H1 (cell line): ENCODE measurements around the gene SRF. TPM values are rescaled to one million over a fixed set of nuclear protein-coding genes. Genes with fewer than 3 reads are reported as not detected.

Source experiments
- CHD1 ChIP-seq: IDR thresholded peaks from 2 replicates; pipeline ENCODE4 v1.6.1; 2012; ENCODE audit warnings: low read depth, low read length, improper control_type of control experiment
- JUN ChIP-seq: IDR thresholded peaks from 2 replicates; pipeline ENCODE4 v1.6.1; 2011; ENCODE audit warnings: low read depth, mild to moderate bottlenecking, improper control_type of control experiment, low read length
- NANOG ChIP-seq: IDR thresholded peaks from 2 replicates; pipeline ENCODE4 v1.6.1; 2011; ENCODE audit warnings: low read length, low read depth, mild to moderate bottlenecking, inconsistent platforms; ENCODE audit not compliant: insufficient read depth, poor library complexity, severe bottlenecking
- RFX5 ChIP-seq: IDR thresholded peaks from 2 replicates; pipeline ENCODE4 v1.6.1; 2011; ENCODE audit warnings: low read depth, low read length, improper control_type of control experiment, borderline replicate concordance
- SIRT6 ChIP-seq: IDR thresholded peaks from one replicate; pipeline ENCODE4 v1.7.1; 2012; ENCODE audit warnings: low read length, inconsistent platforms
- SP1 ChIP-seq: IDR thresholded peaks from 2 replicates; pipeline ENCODE4 v1.6.1; 2011; ENCODE audit warnings: low read depth, low read length
- SP4 ChIP-seq: IDR thresholded peaks from 2 replicates; pipeline ENCODE4 v1.6.1; 2012; ENCODE audit warnings: low read length, inconsistent platforms
- SRF ChIP-seq: IDR thresholded peaks from 2 replicates; pipeline ENCODE4 v1.6.1; 2011; ENCODE audit warnings: mild to moderate bottlenecking, low read depth, low read length, moderate library complexity
- SUZ12 ChIP-seq: fragments of 200-600 bp; sonication (generic); IDR thresholded peaks from 2 replicates; pipeline ENCODE4 v1.6.1; 2012; ENCODE audit warnings: mild to moderate bottlenecking, inconsistent platforms, low read length, moderate library complexity, mixed read lengths
- USF2 ChIP-seq: IDR thresholded peaks from 2 replicates; pipeline ENCODE4 v1.6.1; 2011; ENCODE audit warnings: low read length, improper control_type of control experiment
- polyA plus RNA-seq, 7 experiments: library from polyadenylated mRNA; depleted of rRNA in 3 of 7; stranded (reverse) in 5 of 7; unstranded in 2 of 7; fragments of >200 nt in 5 of 7; fragments of 200-250 nt in 2 of 7; gene quantifications; 1 replicate in 5 of 7; 2 replicates in 1 of 7; 4 replicates in 1 of 7; pipeline versions ENCODE4 v1.2.1 to v1.2.3, GENCODE V29; 2011 to 2013; ENCODE audit warnings: missing spikeins in 2 of 7, mixed read lengths in 2 of 7
- total RNA-seq: library from RNA; stranded (reverse); fragmentation: NEBNext Ultra II Directional; extraction: Animal tissue kit (Norgen Biotek cat#: 25700); gene quantifications from 2 replicates; pipeline ENCODE4 v1.2.1, GENCODE V29; 2021
- TF ChIP-seq, protein P1 (sequence below): fragments of 300-600 bp; sonication (generic); IDR thresholded peaks from 2 replicates; pipeline ENCODE4 v1.7.1; 2012; ENCODE audit warnings: low read length, moderate library complexity, mild to moderate bottlenecking, inconsistent platforms; ENCODE audit not compliant: insufficient replicate concordance

The SRF gene
- total and polyA plus RNA-seq, 2 of the 8 experiments (the other 6 are each of a cell fraction or from before 2014, with no cell fraction given): 49.0 to 69.5 TPM

DNA sequence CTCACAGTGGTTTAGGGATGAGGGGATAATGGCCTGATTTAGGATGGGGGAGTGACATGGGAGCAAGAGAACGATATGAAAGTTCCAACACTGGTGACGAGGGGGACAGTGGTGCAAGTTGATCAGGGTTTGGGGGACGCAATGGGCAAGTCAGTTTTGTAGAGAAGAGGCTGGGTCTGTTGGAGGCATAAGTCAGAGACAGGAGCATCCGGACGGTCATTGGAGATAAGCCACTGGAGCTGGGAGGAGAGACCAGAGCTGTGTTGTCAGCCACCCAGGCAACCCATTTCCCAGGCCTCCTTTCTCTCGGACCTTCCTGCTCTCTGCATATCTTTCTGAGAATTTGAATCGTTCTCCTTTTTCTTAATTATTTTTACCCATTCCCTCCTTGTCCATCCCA, 48.7 kb downstream of the SRF start (continued):
- TF ChIP-seq, protein P1, sequence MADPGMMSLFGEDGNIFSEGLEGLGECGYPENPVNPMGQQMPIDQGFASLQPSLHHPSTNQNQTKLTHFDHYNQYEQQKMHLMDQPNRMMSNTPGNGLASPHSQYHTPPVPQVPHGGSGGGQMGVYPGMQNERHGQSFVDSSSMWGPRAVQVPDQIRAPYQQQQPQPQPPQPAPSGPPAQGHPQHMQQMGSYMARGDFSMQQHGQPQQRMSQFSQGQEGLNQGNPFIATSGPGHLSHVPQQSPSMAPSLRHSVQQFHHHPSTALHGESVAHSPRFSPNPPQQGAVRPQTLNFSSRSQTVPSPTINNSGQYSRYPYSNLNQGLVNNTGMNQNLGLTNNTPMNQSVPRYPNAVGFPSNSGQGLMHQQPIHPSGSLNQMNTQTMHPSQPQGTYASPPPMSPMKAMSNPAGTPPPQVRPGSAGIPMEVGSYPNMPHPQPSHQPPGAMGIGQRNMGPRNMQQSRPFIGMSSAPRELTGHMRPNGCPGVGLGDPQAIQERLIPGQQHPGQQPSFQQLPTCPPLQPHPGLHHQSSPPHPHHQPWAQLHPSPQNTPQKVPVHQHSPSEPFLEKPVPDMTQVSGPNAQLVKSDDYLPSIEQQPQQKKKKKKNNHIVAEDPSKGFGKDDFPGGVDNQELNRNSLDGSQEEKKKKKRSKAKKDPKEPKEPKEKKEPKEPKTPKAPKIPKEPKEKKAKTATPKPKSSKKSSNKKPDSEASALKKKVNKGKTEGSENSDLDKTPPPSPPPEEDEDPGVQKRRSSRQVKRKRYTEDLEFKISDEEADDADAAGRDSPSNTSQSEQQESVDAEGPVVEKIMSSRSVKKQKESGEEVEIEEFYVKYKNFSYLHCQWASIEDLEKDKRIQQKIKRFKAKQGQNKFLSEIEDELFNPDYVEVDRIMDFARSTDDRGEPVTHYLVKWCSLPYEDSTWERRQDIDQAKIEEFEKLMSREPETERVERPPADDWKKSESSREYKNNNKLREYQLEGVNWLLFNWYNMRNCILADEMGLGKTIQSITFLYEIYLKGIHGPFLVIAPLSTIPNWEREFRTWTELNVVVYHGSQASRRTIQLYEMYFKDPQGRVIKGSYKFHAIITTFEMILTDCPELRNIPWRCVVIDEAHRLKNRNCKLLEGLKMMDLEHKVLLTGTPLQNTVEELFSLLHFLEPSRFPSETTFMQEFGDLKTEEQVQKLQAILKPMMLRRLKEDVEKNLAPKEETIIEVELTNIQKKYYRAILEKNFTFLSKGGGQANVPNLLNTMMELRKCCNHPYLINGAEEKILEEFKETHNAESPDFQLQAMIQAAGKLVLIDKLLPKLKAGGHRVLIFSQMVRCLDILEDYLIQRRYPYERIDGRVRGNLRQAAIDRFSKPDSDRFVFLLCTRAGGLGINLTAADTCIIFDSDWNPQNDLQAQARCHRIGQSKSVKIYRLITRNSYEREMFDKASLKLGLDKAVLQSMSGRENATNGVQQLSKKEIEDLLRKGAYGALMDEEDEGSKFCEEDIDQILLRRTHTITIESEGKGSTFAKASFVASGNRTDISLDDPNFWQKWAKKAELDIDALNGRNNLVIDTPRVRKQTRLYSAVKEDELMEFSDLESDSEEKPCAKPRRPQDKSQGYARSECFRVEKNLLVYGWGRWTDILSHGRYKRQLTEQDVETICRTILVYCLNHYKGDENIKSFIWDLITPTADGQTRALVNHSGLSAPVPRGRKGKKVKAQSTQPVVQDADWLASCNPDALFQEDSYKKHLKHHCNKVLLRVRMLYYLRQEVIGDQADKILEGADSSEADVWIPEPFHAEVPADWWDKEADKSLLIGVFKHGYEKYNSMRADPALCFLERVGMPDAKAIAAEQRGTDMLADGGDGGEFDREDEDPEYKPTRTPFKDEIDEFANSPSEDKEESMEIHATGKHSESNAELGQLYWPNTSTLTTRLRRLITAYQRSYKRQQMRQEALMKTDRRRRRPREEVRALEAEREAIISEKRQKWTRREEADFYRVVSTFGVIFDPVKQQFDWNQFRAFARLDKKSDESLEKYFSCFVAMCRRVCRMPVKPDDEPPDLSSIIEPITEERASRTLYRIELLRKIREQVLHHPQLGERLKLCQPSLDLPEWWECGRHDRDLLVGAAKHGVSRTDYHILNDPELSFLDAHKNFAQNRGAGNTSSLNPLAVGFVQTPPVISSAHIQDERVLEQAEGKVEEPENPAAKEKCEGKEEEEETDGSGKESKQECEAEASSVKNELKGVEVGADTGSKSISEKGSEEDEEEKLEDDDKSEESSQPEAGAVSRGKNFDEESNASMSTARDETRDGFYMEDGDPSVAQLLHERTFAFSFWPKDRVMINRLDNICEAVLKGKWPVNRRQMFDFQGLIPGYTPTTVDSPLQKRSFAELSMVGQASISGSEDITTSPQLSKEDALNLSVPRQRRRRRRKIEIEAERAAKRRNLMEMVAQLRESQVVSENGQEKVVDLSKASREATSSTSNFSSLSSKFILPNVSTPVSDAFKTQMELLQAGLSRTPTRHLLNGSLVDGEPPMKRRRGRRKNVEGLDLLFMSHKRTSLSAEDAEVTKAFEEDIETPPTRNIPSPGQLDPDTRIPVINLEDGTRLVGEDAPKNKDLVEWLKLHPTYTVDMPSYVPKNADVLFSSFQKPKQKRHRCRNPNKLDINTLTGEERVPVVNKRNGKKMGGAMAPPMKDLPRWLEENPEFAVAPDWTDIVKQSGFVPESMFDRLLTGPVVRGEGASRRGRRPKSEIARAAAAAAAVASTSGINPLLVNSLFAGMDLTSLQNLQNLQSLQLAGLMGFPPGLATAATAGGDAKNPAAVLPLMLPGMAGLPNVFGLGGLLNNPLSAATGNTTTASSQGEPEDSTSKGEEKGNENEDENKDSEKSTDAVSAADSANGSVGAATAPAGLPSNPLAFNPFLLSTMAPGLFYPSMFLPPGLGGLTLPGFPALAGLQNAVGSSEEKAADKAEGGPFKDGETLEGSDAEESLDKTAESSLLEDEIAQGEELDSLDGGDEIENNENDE: no peak
- no peak for TF ChIP-seq NANOG
- no peak for TF ChIP-seq JUN
- no peak for TF ChIP-seq SP4
- no peak for TF ChIP-seq CHD1
- no peak for TF ChIP-seq SUZ12
- no peak for TF ChIP-seq SIRT6
- no peak for TF ChIP-seq USF2
- TF ChIP-seq SRF: no peak
- no peak for TF ChIP-seq RFX5
- TF ChIP-seq SP1: no peak
- TF ChIP-seq, all 59 proteins: peak for 0
